HepG2 (cell line): ENCODE measurements around the gene AP2B1. TPM values are rescaled to one million over a fixed set of nuclear protein-coding genes. Genes with fewer than 3 reads are reported as not detected.

ENCODE experiments used
- ATAC-seq: fragments of 200-7000 bp; cut with Tn5 transposase; 3 replicates; pipeline ENCODE4 v1.9.1; 2020; ENCODE audit warnings: mild to moderate bottlenecking, moderate library complexity
- BruUV-seq: library from RNA; stranded (reverse); fragments of 400-500 nt; replicated peaks from 2 replicates; lab custom pipeline; 2021; lab: Mats Ljungman, UMichigan
- CTCF ChIA-PET: fragments of 300-600 bp; formaldehyde crosslinking; extraction: SDS; loops from one replicate; lab custom pipeline; 2021; ENCODE audit warnings: low total read pairs, inconsistent platforms, low intra/inter-chr PET ratio; lab: Yijun Ruan, JAX
- POLR2A ChIA-PET: fragments of 350-600 bp; sonication (Branson Sonifier 250); formaldehyde crosslinking; loops from one replicate; lab custom pipeline; 2020; ENCODE audit warnings: antibody characterized with exemption, inconsistent platforms; lab: Yijun Ruan, JAX
- DNase-seq: peaks from one replicate; pipeline ENCODE4 v3.0.0-alpha.2; 2015; ENCODE audit warnings: low spot score
- FAIRE-seq: peaks from 3 replicates; lab custom pipeline; 2011; peaks lifted over from hg19 to GRCh38; lab: Jason Lieb, UNC
- H2AFZ ChIP-seq: one replicate; pipeline ENCODE4 v1.6.1; 2011; ENCODE audit warnings: low read length, inconsistent platforms
- H3K27ac ChIP-seq: fragments of 300-600 bp; 3 replicates; pipeline ENCODE4 v1.8.0; 2011; ENCODE audit warnings: mixed run types, mild to moderate bottlenecking, mixed read lengths, low read length, inconsistent platforms; ENCODE audit not compliant: insufficient read depth; ENCODE audit errors: extremely low read length
- H3K27me3 ChIP-seq, 2 experiments: fragments of 200-600 bp in 1 of 2; 2 replicates in 1 of 2; 3 replicates in 1 of 2; pipeline versions ENCODE4 v1.6.0 to v1.8.0; 2011; ENCODE audit warnings: low read length in 2 of 2, mild to moderate bottlenecking in 2 of 2, moderate library complexity in 2 of 2, inconsistent platforms in 1 of 2; ENCODE audit not compliant: insufficient read depth in 2 of 2, control insufficient read depth in 1 of 2
- H3K36me3 ChIP-seq, 2 experiments: fragments of 200-600 bp in 1 of 2; replicated peaks in 1 of 2; 2 replicates in 1 of 2; 3 replicates in 1 of 2; pipeline versions ENCODE4 v1.5.1 to v1.8.0; 2011; ENCODE audit warnings: low read length in 2 of 2, inconsistent platforms in 1 of 2; ENCODE audit not compliant: insufficient read depth in 2 of 2, control insufficient read depth in 1 of 2
- H3K4me1 ChIP-seq: 2 replicates; pipeline ENCODE4 v1.5.1; 2012; ENCODE audit warnings: low read length, inconsistent platforms; ENCODE audit not compliant: insufficient read depth
- H3K4me2 ChIP-seq: 2 replicates; pipeline ENCODE4 v1.6.0; 2011; ENCODE audit warnings: low read depth, low read length, inconsistent platforms
- H3K4me3 ChIP-seq, 3 experiments: fragments of 200-600 bp in 1 of 3; sonication (generic), shearing (Covaris generic) in 1 of 3; replicated peaks in 1 of 3; 2 replicates each; pipeline ENCODE4 v1.5.1; 2011 to 2016; ENCODE audit warnings: low read length in 3 of 3, inconsistent platforms in 2 of 3, low read depth in 2 of 3, mild to moderate bottlenecking in 2 of 3, control low read depth in 1 of 3, mixed read lengths in 1 of 3; ENCODE audit not compliant: insufficient read depth in 1 of 3
- H3K79me2 ChIP-seq: one replicate; pipeline ENCODE4 v1.6.1; 2011; ENCODE audit warnings: low read length, inconsistent platforms; ENCODE audit not compliant: insufficient read depth
- H3K9ac ChIP-seq: 2 replicates; pipeline ENCODE4 v1.6.0; 2011; ENCODE audit warnings: mild to moderate bottlenecking, low read depth, low read length, inconsistent platforms; ENCODE audit not compliant: insufficient read depth
- H3K9me3 ChIP-seq: 2 replicates; pipeline ENCODE4 v1.5.1; 2012; ENCODE audit warnings: mild to moderate bottlenecking, low read length
- H4K20me1 ChIP-seq: 2 replicates; pipeline ENCODE4 v1.6.0; 2011; ENCODE audit warnings: inconsistent platforms, mild to moderate bottlenecking, low read length, moderate library complexity; ENCODE audit not compliant: insufficient read depth
- EED ChIP-seq: sonication (generic); formaldehyde crosslinking; IDR thresholded peaks from 2 replicates; pipeline ENCODE4 v1.5.0; 2020; ENCODE audit warnings: mild to moderate bottlenecking, missing genetic modification reagents
- MAFF ChIP-seq: IDR thresholded peaks from 2 replicates; pipeline ENCODE4 v1.6.1; 2011; ENCODE audit warnings: low read depth, low read length, improper control_type of control experiment
- MLLT10 ChIP-seq: sonication (generic); formaldehyde crosslinking; IDR thresholded peaks from 2 replicates; pipeline ENCODE4 v1.4.0; 2020; ENCODE audit warnings: missing genetic modification reagents
- PLRG1 ChIP-seq: fragments of 450-650 bp; conservative IDR thresholded peaks from 2 replicates; pipeline ENCODE4 v1.6.1; 2016
- TOE1 ChIP-seq: sonication (generic); formaldehyde crosslinking; IDR thresholded peaks from 2 replicates; pipeline ENCODE4 v1.4.0; 2020; ENCODE audit warnings: mild to moderate bottlenecking, missing genetic modification reagents
- ZNF350 ChIP-seq: sonication (generic); formaldehyde crosslinking; IDR thresholded peaks from 2 replicates; pipeline ENCODE4 v1.4.0; 2020; ENCODE audit warnings: mild to moderate bottlenecking, low read depth, missing genetic modification reagents, borderline replicate concordance
- ZNF883 ChIP-seq: sonication (generic); formaldehyde crosslinking; IDR thresholded peaks from 2 replicates; pipeline ENCODE4 v1.5.1; 2020; ENCODE audit warnings: mild to moderate bottlenecking, missing genetic modification reagents; ENCODE audit errors: not compliant biosample characterization
- WGBS: methylation state at CpG from one replicate; pipeline ENCODE4 v1.1.6; 2017; ENCODE audit warnings: low lambda C conversion rate; 5-methylcytosine and 5-hydroxymethylcytosine counted together
- in situ Hi-C: cut with HindIII; loops from 2 replicates; pipeline ENCODE4 v1.10.0; 2017; ENCODE audit warnings: low pct_unique_long_range_greater_than_20kb; ENCODE audit not compliant: extremely low pct_ligation_motif_present
- intact Hi-C: fragments of 100-400 bp; cut with micrococcal nuclease; formaldehyde crosslinking; loops from one replicate; pipeline ENCODE4 v1.10.0; 2022; ENCODE audit not compliant: unreplicated experiment
- polyA plus RNA-seq, 8 experiments: library from polyadenylated mRNA; depleted of rRNA in 3 of 8; stranded (reverse) in 7 of 8; unstranded in 1 of 8; fragments of >200 nt; fragmentation: Illumina TruSeq in 4 of 8; extraction: Trizol in 4 of 8; gene quantifications; 2 replicates each; pipeline versions ENCODE4 v1.2.1 to v1.2.3, GENCODE V29; 2011 to 2016; ENCODE audit warnings: low read depth in 4 of 8, missing spikeins in 1 of 8, mixed read lengths in 1 of 8; ENCODE audit not compliant: insufficient read depth in 1 of 8
- total RNA-seq, 5 experiments: library from RNA; depleted of rRNA; stranded (reverse); fragments of >200 nt; fragmentation: Illumina TruSeq; extraction: Trizol; gene quantifications; 2 replicates each; pipeline ENCODE4 v1.2.3, GENCODE V29; 2016; ENCODE audit warnings: low read depth in 1 of 5
- TF ChIP-seq, protein P1 (sequence below): sonication (generic); formaldehyde crosslinking; IDR thresholded peaks from 2 replicates; pipeline ENCODE4 v1.4.0; 2020; ENCODE audit warnings: missing genetic modification reagents
- TF ChIP-seq, protein P2 (sequence below): IDR thresholded peaks from 2 replicates; pipeline ENCODE4 v1.6.1; 2016; ENCODE audit warnings: low read depth, control low read depth
- TF ChIP-seq, protein P3 (sequence below): sonication (generic); formaldehyde crosslinking; IDR thresholded peaks from 2 replicates; pipeline ENCODE4 v1.8.1; 2023; ENCODE audit warnings: mild to moderate bottlenecking, missing genetic modification reagents, borderline replicate concordance

Gene AP2B1
- total and polyA plus RNA-seq, 2 of the 13 experiments (the other 11 are each of a cell fraction or from before 2014, with no cell fraction given): 23.8 to 71.3 TPM

DNA sequence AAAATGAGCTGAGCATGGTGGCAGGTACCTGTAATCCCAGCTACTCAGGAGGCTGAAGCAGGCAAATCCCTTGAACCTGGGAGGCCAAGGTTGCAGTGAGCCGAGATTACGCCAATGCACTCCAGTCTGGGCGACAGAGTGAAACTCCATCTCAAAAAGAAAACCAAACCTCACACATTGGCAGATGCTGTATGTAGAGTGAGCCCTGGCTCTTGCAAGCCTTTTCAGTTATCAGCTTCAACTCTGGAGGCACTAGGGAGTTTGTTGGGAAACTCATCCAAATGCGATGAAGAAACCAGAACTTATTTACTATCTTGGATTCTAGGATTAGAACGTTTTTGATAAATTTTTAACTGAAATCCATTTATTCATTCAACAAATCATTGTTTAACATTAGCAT lies 87.4 kb downstream of the AP2B1 start:
- in situ Hi-C loops: no loop called here
- Histone ChIP-seq H3K4me1 (no peaks in the 10 kb centered on the region), H2AFZ (no peak overlapping the region), H3K27ac (no peak overlapping the region), H3K9me3 (no peaks in the 10 kb centered on the region), H3K79me2 (no peaks in the 10 kb centered on the region), H3K4me2 (no peak overlapping the region), H3K9ac (no peak overlapping the region), H3K4me3 (no peak overlapping the region), H3K36me3 (peaks cover 4 to 36% of the 10 kb centered on the region in 2 experiments), H4K20me1 (no peaks in the 10 kb centered on the region), H3K27me3 (no peaks in the 10 kb centered on the region)
- WGBS: 93% methylated on average over 5 of the region's 5 CpGs
- TF ChIP-seq EED (CRISPR knock-in tag) (no peak), ZNF883 (CRISPR knock-in tag) (no peak), MLLT10 (CRISPR knock-in tag) (no peak), TOE1 (CRISPR knock-in tag) (no peak), PLRG1 (no peak), ZNF350 (CRISPR knock-in tag) (no peak), MAFF (no peak)
- TF ChIP-seq, protein P1, sequence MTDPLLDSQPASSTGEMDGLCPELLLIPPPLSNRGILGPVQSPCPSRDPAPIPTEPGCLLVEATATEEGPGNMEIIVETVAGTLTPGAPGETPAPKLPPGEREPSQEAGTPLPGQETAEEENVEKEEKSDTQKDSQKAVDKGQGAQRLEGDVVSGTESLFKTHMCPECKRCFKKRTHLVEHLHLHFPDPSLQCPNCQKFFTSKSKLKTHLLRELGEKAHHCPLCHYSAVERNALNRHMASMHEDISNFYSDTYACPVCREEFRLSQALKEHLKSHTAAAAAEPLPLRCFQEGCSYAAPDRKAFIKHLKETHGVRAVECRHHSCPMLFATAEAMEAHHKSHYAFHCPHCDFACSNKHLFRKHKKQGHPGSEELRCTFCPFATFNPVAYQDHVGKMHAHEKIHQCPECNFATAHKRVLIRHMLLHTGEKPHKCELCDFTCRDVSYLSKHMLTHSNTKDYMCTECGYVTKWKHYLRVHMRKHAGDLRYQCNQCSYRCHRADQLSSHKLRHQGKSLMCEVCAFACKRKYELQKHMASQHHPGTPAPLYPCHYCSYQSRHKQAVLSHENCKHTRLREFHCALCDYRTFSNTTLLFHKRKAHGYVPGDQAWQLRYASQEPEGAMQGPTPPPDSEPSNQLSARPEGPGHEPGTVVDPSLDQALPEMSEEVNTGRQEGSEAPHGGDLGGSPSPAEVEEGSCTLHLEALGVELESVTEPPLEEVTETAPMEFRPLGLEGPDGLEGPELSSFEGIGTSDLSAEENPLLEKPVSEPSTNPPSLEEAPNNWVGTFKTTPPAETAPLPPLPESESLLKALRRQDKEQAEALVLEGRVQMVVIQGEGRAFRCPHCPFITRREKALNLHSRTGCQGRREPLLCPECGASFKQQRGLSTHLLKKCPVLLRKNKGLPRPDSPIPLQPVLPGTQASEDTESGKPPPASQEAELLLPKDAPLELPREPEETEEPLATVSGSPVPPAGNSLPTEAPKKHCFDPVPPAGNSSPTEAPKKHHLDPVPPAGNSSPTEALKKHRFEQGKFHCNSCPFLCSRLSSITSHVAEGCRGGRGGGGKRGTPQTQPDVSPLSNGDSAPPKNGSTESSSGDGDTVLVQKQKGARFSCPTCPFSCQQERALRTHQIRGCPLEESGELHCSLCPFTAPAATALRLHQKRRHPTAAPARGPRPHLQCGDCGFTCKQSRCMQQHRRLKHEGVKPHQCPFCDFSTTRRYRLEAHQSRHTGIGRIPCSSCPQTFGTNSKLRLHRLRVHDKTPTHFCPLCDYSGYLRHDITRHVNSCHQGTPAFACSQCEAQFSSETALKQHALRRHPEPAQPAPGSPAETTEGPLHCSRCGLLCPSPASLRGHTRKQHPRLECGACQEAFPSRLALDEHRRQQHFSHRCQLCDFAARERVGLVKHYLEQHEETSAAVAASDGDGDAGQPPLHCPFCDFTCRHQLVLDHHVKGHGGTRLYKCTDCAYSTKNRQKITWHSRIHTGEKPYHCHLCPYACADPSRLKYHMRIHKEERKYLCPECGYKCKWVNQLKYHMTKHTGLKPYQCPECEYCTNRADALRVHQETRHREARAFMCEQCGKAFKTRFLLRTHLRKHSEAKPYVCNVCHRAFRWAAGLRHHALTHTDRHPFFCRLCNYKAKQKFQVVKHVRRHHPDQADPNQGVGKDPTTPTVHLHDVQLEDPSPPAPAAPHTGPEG (CRISPR knock-in tag): no peak
- TF ChIP-seq, protein P2, sequence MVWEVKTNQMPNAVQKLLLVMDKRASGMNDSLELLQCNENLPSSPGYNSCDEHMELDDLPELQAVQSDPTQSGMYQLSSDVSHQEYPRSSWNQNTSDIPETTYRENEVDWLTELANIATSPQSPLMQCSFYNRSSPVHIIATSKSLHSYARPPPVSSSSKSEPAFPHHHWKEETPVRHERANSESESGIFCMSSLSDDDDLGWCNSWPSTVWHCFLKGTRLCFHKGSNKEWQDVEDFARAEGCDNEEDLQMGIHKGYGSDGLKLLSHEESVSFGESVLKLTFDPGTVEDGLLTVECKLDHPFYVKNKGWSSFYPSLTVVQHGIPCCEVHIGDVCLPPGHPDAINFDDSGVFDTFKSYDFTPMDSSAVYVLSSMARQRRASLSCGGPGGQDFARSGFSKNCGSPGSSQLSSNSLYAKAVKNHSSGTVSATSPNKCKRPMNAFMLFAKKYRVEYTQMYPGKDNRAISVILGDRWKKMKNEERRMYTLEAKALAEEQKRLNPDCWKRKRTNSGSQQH: no peak
- TF ChIP-seq, protein P3, sequence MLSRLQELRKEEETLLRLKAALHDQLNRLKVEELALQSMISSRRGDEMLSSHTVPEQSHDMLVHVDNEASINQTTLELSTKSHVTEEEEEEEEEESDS (CRISPR knock-in tag): no peak
- DNase-seq (no peak), FAIRE-seq (no peak), ATAC-seq (no peak)
- POLR2A ChIA-PET: no interaction called here
- CTCF ChIA-PET: no interaction called here
- no TSS peak for BruUV-seq
- intact Hi-C loops: no loop called here
